NCI-H526 (cell line): ENCODE results near the gene CBFA2T3.
"Not testable (repeated sequence)": the region's sequence is repeated elsewhere in the genome, so short reads cannot be mapped to it uniquely, and the experiment has no call there.

Source experiments
- DNase-seq, 2 experiments: peaks; one replicate each; lab custom pipeline; 2025; lab: John Stamatoyannopoulos, UW

CBFA2T3 gene

DNA sequence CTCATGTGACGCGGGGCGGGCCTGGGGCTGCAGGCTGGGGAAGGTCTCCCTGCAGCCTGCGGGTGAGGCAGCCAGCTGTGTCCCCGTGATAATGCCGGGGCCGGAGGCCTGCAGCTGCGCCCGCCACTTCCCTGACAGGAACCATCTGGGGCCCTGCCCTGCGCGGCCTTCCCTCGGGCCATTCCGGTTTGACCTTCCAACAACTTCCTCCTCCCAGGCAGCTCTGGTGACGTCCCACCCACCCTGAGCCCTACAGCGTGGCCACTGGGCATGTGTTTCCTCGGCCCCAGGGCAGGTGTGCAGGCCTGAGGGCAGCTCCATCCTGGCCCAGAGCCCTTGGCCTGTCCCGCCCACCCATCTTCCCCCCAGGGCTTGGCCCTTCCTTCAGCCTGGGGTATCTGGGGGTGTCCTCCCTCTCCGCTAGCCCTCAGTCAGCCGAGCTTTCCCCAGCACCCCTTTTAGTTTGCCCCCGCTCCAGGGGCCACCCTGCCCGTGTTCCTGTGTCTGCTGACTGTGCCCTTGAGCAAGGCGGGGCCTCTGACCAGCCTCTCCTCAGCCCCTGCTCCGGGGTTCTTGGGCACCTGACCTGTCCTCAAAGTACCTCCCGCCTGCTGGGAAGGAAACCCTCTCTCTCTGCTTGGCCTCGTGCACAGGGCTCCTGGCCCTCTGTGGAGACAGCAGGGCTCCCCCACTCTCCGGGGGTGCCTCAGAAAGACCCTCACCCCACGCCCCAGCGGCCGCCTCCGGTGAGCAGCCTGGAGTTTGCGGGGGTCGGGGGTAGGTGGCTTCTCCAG is at the start of gene CBFA2T3:
Gene CBFA2T3, minus strand, starts transcription at position 190 of the 794 bp plus-strand sequence. CDS start 400 bp downstream, outside the sequence.
- no peak for DNase-seq

DNA sequence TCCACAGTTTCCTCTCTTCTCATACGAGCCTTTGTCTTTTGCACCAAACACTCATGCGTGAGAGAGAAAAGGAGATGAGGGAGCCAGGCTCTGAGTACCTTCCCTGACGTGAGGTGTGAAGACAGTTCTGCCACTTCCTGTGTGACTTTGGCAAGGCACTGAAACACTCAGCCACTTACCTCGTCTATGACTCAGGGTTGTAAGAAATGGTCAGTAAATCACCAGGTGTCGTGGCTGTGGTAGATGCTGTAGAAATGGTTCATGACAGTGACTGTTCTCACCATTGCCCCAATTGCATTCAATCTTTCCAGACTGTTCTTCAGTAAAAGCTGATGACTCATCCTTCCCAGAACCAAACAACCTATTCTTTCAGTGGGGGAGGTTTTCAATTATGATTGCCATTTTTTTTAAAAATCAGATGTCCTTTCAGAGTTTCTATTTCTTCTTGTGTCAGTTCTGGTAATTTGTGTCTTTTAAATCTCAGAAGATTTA is 49.2 kb upstream of the CBFA2T3 start:
- no peak for DNase-seq

- DNase-seq, result no peak
Observed at GRCh38 chr16:89025636-89026035, 48.6 kb upstream of the CBFA2T3 start.

DNA sequence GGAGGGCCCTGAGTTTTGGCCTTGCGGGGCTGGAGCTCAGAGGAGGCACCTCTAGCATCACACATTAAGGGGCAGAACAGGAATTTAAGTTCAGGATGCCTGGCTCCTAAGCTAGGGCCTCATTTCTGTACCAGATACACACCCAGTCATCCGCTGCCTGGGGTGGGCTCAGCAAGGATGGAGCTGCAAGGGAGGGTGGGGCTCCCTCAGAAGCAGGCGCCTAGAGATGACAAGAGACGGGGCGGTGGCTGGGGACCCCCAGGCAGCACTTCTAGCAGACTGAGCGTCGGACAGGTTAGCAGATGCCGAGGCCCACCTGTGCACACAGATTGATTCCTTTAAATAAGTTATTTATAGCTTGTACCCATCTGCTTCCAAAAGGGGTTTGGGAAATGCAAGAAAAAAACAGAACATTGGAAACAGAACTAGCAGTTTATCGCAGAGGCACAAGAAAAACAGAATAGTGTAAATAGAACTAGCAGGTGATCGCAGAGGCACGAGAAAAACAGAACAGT is 47.6 kb upstream of the CBFA2T3 start:
- no peak for DNase-seq

DNA sequence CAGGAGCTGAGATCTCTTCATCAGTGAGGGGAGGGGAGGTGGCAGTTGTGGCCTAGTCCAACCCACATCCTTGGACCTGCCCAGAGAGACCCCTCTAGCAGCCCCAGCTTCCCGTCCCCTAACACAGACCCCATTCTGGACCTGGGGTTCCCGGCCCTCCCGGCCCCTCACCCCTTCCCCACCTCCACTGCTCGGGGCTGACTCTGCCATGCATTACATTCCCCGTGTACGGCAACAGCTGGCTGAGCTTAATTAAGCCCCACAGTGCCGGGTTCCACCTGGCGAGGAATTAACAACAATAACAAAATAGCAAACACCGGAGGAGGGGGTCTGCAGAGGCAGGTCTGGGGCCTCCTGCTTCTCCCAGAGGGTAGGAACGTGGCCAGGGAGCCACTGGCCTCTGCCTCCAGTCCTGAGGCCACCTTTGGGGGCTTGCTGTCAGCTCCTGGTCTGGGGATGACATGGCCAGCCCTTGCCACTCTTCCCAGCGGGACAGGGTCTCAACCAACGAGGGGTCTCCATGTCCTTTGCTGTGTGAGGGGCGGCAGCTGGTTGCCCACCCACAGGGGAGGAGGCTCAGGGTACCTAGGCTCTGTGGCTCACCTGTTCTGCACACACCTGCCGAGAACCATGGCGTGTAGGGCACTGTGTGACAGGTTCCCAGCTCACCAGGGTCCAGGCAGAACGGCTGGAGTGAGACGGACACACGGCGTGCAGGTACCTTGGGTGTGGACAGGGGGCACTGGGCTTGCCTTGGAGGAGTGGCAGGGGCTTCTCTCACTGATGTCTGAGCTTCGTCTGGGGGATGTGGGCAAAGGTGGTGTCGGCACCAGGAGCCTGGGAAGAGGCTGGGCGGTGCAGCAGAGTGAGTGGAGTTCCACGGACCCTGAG is 46.9 kb upstream of the CBFA2T3 start:
- DNase-seq, result no peak

DNA sequence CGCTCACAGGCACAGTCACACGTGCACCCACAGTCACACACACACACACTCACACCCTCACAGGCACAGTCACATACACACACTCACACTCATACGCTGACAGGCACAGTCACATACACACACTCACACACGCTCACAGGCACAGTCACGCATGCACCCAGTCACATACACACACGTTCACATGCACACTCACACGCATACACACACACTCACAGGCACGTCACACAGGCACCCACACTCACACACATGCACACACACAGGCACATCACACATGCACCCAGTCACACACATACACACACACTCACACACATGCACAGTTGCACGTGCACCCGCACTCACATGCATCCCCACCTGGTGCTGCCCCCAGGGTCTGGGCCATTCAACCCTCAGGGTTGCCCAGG is 46.1 kb upstream of the CBFA2T3 start:
- DNase-seq, result no peak

DNA sequence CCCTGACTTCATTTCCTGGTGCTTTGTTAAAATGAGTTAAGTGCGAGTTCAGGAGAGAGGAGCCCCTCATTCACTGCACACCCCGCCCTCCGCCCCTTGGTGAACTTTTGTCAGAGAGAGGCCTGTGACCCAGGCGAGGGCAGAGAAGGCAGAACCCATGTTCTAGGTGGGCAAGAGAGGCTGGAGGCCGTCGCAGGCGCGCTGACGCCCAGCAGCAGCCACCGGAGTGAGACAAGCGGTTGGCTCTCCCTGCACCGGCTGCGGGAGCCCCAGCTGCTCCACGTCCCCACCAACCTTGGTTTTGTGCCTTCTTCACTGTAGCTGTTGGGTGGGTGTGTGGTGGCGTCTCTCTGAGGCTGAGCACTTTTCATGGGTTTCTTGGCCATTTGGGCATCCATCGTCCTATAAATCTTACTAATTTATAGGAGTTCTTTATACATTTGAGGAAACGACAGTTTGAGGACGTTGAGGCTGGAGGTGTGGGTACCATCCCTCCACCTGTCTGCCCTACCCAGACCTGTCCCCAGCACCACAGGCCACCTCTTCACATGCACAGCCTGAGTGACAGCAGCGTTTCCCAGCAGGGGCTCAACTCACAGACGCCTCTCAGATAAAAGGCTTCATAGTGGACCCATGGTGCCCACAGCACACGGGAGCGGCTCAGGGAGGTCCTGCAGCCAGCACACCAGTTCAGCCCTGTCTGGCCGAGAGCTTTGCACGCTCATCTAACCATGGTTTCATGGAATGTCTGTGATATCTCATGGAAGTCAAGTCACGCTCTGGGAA is 45.2 kb upstream of the CBFA2T3 start:
- no peak for DNase-seq

- DNase-seq, result no peak
Observed at GRCh38 chr16:89020925-89021595, 44.1 kb upstream of the CBFA2T3 start.

GRCh38 chr16:89020068-89020924 is 43.3 kb upstream of the CBFA2T3 start:
- DNase-seq, result peak in 1 of 2 experiments; percentile 34

DNA sequence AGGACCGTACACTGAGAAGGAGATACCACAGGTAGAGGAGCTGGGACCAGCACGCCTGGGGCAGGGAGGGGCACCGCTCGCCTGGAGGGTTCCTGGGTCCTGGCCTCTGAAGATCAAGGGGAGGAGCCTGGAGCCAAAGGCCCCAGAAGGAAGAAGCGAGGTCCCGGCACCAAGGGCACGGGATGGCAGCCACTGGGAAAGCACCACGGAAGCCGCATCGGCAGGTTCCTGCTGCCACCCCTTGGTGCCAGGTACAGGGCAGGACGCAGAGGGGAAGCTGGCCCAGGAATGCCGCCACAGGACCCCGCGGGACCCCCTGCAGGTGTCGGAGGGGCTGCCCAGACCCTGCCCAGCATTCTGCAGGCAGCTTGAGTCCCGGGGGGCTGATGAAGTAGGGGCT is 42.5 kb upstream of the CBFA2T3 start:
- no peak for DNase-seq

DNA sequence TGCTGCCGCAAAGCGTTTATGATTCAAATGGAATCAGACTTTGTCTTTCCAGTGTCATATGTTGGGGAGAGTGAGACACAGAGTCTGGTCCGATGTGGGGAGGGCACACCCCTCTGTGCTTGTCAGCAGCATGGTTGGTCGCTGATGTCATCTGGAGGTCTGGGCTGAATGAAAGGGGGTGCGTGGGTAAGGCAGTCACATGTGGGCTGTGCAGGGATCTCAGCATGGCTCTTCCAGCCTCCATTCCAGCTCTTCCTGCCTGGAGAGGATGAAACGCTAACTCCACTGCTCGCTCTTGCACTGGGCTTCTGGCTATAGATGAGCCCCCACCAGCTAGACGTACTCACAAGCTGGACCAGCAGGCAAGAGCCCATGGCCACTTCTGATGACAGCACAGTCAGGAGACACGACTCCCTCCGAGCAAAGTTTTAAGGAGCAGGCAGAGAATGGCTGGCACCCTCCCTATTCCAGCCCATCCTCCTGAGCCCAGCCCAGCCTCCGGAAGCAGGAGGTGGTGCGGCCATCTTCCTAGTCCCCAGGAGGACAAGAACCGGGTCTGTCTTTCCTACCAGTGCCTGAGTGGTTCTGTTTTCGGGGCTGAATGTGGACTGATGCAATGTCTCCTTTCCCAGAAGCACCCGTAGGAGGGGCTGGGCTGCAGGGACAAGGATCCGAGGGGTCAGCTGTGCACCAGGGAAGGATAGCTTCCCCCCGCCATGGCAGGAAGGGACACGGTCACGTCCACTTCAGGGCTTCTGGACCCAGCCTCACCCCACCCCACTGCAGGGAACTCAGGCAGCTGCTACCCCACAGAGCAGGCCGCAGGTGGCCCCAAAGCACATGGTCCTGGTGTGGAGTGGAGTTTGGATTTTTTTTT is 41.5 kb upstream of the CBFA2T3 start:
- no peak for DNase-seq

DNA sequence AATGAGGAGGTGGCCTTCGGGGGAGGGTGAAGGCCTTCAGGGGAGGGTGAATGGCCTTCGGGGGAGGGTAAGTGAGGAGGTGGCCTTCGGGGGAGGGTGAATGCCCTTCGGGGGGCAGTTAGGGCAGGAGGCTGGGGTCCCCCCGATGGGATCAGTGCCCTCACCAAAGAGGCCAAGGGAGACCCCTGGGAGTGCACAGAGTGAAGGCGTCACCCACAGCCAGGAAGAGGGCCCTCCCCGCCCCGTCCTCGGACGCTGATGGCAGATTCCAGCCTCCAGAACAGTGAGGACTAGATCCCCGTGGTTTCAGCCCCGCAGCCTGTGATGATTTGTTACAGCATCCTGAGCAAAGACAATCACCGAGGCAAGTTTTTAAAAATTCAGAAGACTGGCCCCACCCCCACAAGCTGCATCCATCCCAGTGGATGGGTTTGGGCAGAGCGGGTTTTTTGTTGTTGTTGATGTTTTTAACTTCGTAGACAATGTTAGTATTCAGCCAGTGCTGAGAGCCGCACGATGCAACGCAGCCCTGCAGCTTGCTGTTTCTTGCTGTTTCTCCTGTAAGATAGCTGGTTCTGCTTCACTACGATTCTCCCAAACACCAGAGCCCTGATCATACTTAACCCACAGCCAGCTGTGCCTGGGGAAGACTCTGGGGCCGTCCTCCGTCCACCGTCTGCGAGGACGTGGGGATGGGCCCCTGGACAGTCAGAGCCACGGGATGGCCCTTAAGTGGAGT is 40.7 kb upstream of the CBFA2T3 start:
- no peak for DNase-seq

- not testable (repeated sequence) for DNase-seq
Observed at GRCh38 chr16:89016561-89016960, 39.6 kb upstream of the CBFA2T3 start.

DNA sequence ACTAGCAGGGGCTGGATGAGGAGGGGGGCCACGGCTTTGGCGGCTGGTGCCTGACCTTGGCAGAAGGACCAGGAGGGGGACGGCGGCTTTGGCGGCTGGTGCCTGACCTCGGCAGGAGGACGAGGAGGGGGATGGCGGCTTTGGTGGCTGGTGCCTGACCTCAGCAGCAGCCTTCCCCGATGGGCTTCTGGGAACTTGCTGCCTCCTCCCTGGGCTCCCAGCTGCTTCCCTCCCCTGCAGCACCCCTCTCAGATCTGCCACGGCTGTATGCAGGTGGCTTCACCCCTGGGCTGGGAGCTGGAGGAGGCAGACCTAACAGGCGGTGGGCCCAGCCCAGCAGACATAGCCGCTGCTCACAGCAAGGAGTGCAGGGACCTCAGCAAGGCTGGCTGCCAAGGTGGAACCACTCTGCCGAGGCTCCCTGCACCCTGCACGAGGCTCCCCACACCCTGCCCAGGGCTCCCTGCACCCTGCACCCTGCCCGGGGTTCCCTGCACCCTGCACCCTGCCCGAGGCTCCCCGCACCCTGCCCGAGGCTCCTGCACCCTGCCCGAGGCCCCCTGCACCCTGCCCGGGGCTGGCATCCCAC is 38.4 kb upstream of the CBFA2T3 start:
- DNase-seq, result no peak

DNA sequence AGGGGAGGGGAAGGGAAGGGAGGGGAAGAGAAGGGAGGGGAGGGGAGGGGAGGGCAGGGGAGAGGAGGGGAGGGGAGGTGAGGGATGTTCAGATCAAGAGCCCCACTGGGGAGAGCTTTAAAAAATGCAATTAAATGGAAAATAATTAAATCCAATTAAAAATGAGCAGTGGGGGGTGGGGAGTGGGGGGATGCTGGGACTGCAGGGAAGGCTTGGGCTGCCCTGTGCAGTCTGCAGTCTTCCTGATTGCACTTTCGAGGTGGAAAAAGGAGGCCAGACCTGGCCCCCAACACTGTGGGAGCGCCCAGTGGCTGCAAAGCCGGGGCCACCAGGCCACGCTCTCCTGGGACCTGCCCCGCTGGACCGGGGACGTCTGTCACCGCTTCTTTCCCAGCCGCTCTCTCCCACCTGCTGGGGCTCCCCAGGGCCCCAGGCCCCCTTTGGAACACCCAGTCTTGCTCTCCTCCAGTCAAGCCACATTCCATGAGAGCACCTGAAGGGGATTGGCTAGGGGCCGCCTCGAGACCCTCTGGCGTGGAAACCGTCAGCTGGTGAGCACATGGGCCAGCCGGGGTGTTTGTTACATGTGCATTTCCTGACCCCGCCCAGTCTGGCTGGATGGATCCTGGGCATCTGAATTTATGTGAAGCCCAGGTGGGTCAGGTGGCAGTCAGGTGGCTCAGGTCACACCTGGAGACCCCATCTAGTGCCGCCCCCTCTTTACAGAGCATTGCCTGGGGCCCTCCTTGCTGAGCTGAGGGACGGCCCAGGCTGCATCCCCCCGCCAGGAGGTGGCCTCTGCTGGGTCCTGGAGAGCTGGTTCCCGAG is 37.6 kb upstream of the CBFA2T3 start:
- no peak for DNase-seq

GRCh38 chr16:89013692-89014402 is 36.8 kb upstream of the CBFA2T3 start:
- no peak for DNase-seq

- no peak for DNase-seq
Observed at GRCh38 chr16:89013111-89013510, 36.1 kb upstream of the CBFA2T3 start.
